ENCODE results near the gene BTBD17. TPM values are rescaled to one million over a fixed set of nuclear protein-coding genes. Genes with fewer than 3 reads are reported as not detected.

The BTBD17 gene
- total RNA-seq, 4 donors from 2014 or later = not detected

GRCh38 chr17:74396567-74396966 is 34.9 kb upstream of the BTBD17 start:
- H3K27me3 ChIP-seq = no peaks in the 10 kb centered on the region
- no peak for DNase-seq (ENCODE audit: low spot score in 2 of 2)
- H3K4me3 ChIP-seq = no peak overlapping the region
- no peaks in the 10 kb centered on the region for H3K4me1 ChIP-seq
- peaks cover 0 to 4% (median 0%) of the 10 kb centered on the region in 4 donors for H3K9me3 ChIP-seq
- WGBS, 2 donors = 86 to 89% methylated on average over 4 of the region's 4 CpGs
- H3K27ac ChIP-seq = no peak overlapping the region
- TF ChIP-seq EP300 (IDR thresholded peaks at IDR 0.05) = no peak
- TF ChIP-seq POLR2A (IDR thresholded peaks at IDR 0.05) = no peak
- no peak for TF ChIP-seq CTCF (IDR thresholded peaks at IDR 0.05)
- H3K36me3 ChIP-seq = no peaks in the 10 kb centered on the region

- H3K27ac ChIP-seq = no peak overlapping the region
- no peak for TF ChIP-seq POLR2A (IDR thresholded peaks at IDR 0.05)
- TF ChIP-seq CTCF (IDR thresholded peaks at IDR 0.05) = no peak
- no peak for TF ChIP-seq EP300 (IDR thresholded peaks at IDR 0.05)
- WGBS, 2 donors = 96 to 98% methylated on average over 7 of the region's 7 CpGs
Observed at GRCh38 chr17:74394977-74395376, 33.3 kb upstream of the BTBD17 start.

GRCh38 chr17:74394275-74394950 is 32.7 kb upstream of the BTBD17 start:
- WGBS, 2 donors = 73 to 82% methylated on average over 10 to 12 of the region's 12 CpGs
- H3K27ac ChIP-seq = no peak overlapping the region
- no peak for DNase-seq (ENCODE audit: low spot score in 2 of 2)
- TF ChIP-seq POLR2A (IDR thresholded peaks at IDR 0.05) (no peak), EP300 (IDR thresholded peaks at IDR 0.05) (no peak), CTCF (IDR thresholded peaks at IDR 0.05) (no peak)
- no peaks in the 10 kb centered on the region for H3K27me3 ChIP-seq
- no peaks in the 10 kb centered on the region for H3K36me3 ChIP-seq
- peaks cover 0 to 4% (median 0%) of the 10 kb centered on the region in 4 donors for H3K9me3 ChIP-seq
- H3K4me1 ChIP-seq = no peaks in the 10 kb centered on the region
- no peak overlapping the region for H3K4me3 ChIP-seq

More at GRCh38 chr17:74394977-74395376, 33.3 kb upstream of the BTBD17 start:
- peaks cover 0 to 4% (median 0%) of the 10 kb centered on the region in 4 donors for H3K9me3 ChIP-seq
- DNase-seq (ENCODE audit: low spot score in 2 of 2) = no peak
- H3K4me3 ChIP-seq = no peak overlapping the region
- H3K36me3 ChIP-seq = no peaks in the 10 kb centered on the region
- H3K4me1 ChIP-seq = no peaks in the 10 kb centered on the region
- no peaks in the 10 kb centered on the region for H3K27me3 ChIP-seq

GRCh38 chr17:74393346-74393942 is 31.8 kb upstream of the BTBD17 start:
- H3K4me3 ChIP-seq = no peak overlapping the region
- no peak overlapping the region for H3K27ac ChIP-seq
- H3K36me3 ChIP-seq = no peaks in the 10 kb centered on the region
- DNase-seq (ENCODE audit: low spot score in 2 of 2) = no peak
- H3K4me1 ChIP-seq = no peaks in the 10 kb centered on the region
- no peak for TF ChIP-seq CTCF (IDR thresholded peaks at IDR 0.05)
- TF ChIP-seq POLR2A (IDR thresholded peaks at IDR 0.05) = no peak
- TF ChIP-seq EP300 (IDR thresholded peaks at IDR 0.05) = no peak
- WGBS, 2 donors = 60 to 82% methylated on average over 6 of the region's 6 CpGs
- H3K9me3 ChIP-seq = peaks cover 0 to 4% (median 0%) of the 10 kb centered on the region in 4 donors
- no peaks in the 10 kb centered on the region for H3K27me3 ChIP-seq

GRCh38 chr17:74392848-74393247 is 31.2 kb upstream of the BTBD17 start:
- Histone ChIP-seq H3K27ac (no peak overlapping the region), H3K9me3 (peaks cover 0 to 4% (median 0%) of the 10 kb centered on the region in 4 donors), H3K27me3 (no peaks in the 10 kb centered on the region), H3K4me3 (no peak overlapping the region), H3K36me3 (no peaks in the 10 kb centered on the region), H3K4me1 (no peaks in the 10 kb centered on the region)
- no peak for TF ChIP-seq EP300 (IDR thresholded peaks at IDR 0.05)
- no peak for TF ChIP-seq CTCF (IDR thresholded peaks at IDR 0.05)
- no peak for TF ChIP-seq POLR2A (IDR thresholded peaks at IDR 0.05)
- no peak for DNase-seq (ENCODE audit: low spot score in 2 of 2)
- WGBS, 2 donors = 61 to 66% methylated on average over 5 of the region's 5 CpGs
